Breast epithelium (tissue), 3 donors: ENCODE results near the gene ALKAL2.
"Not testable (repeated sequence)": the region's sequence is repeated elsewhere in the genome, so short reads cannot be mapped to it uniquely, and the experiment has no call there.

Experiments
- POLR2A ChIP-seq: fragments of 450-650 bp; IDR thresholded peaks from one replicate; pipeline ENCODE4 v1.6.1; 2016; ENCODE audit warnings: antibody characterized with exemption, mild to moderate bottlenecking, moderate library complexity
- TF ChIP-seq, protein P1 (sequence below), 3 donors: fragments of 450-650 bp; IDR thresholded peaks; one replicate each; pipeline ENCODE4 v1.5.1; 2016 to 2017; ENCODE audit warnings: antibody characterized with exemption in 3 of 3, mild to moderate bottlenecking in 3 of 3, moderate library complexity in 3 of 3

DNA sequence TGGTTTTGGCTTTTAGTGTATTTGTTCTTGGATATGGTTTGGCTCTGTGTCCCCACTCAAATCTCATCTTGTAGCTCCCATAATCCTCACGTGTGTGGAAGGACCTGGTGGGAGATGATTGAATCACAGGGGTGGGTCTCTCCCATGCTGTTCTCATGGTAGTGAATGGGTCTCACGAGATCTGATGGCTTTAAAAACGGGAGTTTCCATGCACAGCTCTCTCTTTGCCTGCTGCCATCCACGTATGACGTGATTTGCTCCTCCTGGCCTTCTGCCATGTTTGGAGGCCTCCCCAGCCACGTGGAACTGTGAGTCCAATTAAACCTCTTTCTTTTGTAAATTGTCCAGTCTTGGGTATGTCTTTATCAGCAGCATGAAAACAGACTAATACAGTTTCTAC lies 28.0 kb upstream of the ALKAL2 start:
- TF ChIP-seq, protein P1, sequence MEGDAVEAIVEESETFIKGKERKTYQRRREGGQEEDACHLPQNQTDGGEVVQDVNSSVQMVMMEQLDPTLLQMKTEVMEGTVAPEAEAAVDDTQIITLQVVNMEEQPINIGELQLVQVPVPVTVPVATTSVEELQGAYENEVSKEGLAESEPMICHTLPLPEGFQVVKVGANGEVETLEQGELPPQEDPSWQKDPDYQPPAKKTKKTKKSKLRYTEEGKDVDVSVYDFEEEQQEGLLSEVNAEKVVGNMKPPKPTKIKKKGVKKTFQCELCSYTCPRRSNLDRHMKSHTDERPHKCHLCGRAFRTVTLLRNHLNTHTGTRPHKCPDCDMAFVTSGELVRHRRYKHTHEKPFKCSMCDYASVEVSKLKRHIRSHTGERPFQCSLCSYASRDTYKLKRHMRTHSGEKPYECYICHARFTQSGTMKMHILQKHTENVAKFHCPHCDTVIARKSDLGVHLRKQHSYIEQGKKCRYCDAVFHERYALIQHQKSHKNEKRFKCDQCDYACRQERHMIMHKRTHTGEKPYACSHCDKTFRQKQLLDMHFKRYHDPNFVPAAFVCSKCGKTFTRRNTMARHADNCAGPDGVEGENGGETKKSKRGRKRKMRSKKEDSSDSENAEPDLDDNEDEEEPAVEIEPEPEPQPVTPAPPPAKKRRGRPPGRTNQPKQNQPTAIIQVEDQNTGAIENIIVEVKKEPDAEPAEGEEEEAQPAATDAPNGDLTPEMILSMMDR (IDR thresholded peaks at IDR 0.05): not testable (repeated sequence)
- not testable (repeated sequence) for TF ChIP-seq POLR2A
